ENCODE measurements around the gene TMEM229B. TPM values are rescaled to one million over a fixed set of nuclear protein-coding genes. Genes with fewer than 3 reads are reported as not detected.

TMEM229B gene
- total and polyA plus RNA-seq, 2 of the 4 experiments (the other 2 are of a cell fraction): under 0.01 TPM; not detected in 1

DNA sequence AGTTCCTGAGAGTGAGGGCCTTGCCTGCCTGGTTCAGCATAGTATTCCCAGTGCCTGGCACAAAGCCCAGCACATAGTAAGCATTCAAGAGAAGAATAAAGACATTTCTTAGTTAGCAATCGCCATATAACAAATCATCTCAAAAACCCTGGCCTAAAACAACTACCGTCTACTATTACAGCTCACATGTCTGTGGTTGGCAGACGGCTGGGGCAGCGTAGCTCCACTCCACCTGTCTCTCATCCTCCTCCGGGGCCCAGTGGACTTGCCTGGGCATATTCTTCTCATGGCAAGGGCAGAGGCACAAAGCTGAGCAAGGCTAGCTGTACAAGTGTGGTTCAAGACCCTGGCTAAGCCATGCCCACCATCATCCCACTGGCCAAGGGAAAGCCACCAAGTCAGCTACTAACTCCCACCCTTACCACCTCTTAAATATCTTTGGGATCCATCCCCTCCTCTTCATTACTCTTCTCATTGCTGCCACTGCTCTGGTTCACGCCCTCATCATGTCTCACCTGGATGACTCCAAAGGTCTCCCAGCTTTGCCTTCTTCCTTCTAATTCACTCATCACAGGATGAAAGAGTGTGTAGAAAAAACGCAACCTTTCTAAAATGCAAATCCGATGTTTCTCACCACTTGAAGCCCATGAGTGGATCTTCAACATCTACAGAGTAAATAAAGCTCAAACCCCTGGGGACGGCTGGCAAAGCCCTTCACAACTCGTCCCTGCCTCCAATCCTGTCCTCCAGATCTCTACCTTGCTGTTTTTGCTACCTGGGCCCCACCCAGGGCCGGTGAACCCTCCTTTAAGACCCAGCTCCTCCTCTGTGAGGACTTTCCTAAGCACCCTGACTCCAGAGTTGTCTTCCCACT, 10.4 kb downstream of the TMEM229B start (continued):
- TF ChIP-seq, protein P1, sequence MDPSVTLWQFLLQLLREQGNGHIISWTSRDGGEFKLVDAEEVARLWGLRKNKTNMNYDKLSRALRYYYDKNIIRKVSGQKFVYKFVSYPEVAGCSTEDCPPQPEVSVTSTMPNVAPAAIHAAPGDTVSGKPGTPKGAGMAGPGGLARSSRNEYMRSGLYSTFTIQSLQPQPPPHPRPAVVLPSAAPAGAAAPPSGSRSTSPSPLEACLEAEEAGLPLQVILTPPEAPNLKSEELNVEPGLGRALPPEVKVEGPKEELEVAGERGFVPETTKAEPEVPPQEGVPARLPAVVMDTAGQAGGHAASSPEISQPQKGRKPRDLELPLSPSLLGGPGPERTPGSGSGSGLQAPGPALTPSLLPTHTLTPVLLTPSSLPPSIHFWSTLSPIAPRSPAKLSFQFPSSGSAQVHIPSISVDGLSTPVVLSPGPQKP (IDR thresholded peaks at IDR 0.05; ENCODE audit: borderline replicate concordance, low read depth, low read length): no peak

DNA sequence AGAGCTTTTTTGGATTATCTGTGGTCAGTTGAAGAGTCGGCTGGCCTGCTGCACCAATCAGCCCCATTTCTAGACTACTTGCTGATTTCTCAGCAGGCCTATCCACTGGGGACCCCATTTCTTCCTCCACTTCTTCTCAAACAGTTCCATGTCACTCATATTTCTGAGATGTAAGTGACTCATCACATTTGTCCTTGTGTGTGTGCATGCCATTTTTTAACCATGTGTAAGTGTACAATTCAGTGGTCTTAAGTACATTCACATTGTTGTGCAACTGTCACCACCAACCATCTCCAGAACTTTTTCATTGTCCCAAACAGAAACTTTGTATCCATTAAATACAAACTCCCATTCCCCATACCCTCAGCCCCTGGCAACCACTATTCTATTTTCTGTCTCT, 14.2 kb downstream of the TMEM229B start:
- in situ Hi-C loops (cut with MboI; ENCODE audit: low sequenced_read_pairs) (no loop called here), dilution Hi-C loops (cut with HindIII; ENCODE audit: low sequenced_read_pairs, unreplicated experiment) (no loop called here), intact Hi-C loops (cut with micrococcal nuclease) (no loop called here)
- Histone ChIP-seq H3K23ac (ENCODE audit: low read depth, low read length) (no peak overlapping the region), H3K4me3 (ENCODE audit: insufficient read depth, low read depth, low read length) (no peak overlapping the region), H3K79me1 (ENCODE audit: low read depth in 1 of 2, low read length in 2 of 2) (no peaks in the 10 kb centered on the region), H2BK15ac (ENCODE audit: low read depth, low read length) (no peak overlapping the region), H3K56ac (ENCODE audit: extremely low read depth, insufficient read depth, low read length) (no peak overlapping the region), H3K18ac (ENCODE audit: low read depth, low read length) (no peak overlapping the region), H4K91ac (ENCODE audit: insufficient read depth, low read depth, low read length) (no peak overlapping the region), H3K36me3 (ENCODE audit: control insufficient read depth, insufficient read depth, low read length) (no peaks in the 10 kb centered on the region), H3K4me2 (ENCODE audit: low read depth, low read length) (no peak overlapping the region), H3K27ac (ENCODE audit: insufficient read depth, low read length) (no peak overlapping the region), H3K4me1 (ENCODE audit: control insufficient read depth, insufficient read depth, low read length) (no peaks in the 10 kb centered on the region), H3K9me3 (ENCODE audit: control insufficient read depth, insufficient read depth, low read length) (no peaks in the 10 kb centered on the region), H2AK5ac (ENCODE audit: low read depth, low read length) (no peak overlapping the region), H3K14ac (replicated peaks; ENCODE audit: low read depth, low read length) (no peak overlapping the region), H2AFZ (replicated peaks; ENCODE audit: low read length, poor library complexity) (no peak overlapping the region), H2BK5ac (ENCODE audit: low read depth, low read length, poor library complexity, severe bottlenecking) (no peak overlapping the region), H4K20me1 (ENCODE audit: insufficient read depth, low read length) (no peaks in the 10 kb centered on the region), H2BK20ac (ENCODE audit: low read depth, low read length) (no peak overlapping the region), H2AK9ac (replicated peaks; ENCODE audit: low read depth, low read length, poor library complexity) (no peak overlapping the region), H4K5ac (ENCODE audit: low read depth, low read length) (no peak overlapping the region), H3K9ac (ENCODE audit: low read depth, low read length) (no peak overlapping the region), H3K9me1 (ENCODE audit: insufficient read depth, low read length) (no peaks in the 10 kb centered on the region), H3K4ac (ENCODE audit: low read depth, low read length) (no peak overlapping the region), H3K27me3 (ENCODE audit: control insufficient read depth, insufficient read depth, low read length) (peaks cover 3% of the 10 kb centered on the region; the same call in 1 of the 2 replicates), H2BK120ac (ENCODE audit: low read depth, low read length) (no peak overlapping the region), H4K8ac (ENCODE audit: low read depth in 2 of 2, low read length in 2 of 2) (no peak overlapping the region)
- no peak for ATAC-seq (ENCODE audit: low read depth)
- DNase-seq: no peak
- ChIA-PET CTCF (interaction anchor here (0.7 kb wide), 1 partner anchor 281 kb away, joined by 4 read pairs; no protein-coding TSS in a partner anchor), POLR2A (ENCODE audit: unreplicated experiment) (no interaction called here)
- BruUV-seq (replicated peaks): no TSS peak
- WGBS, 2 experiments (ENCODE audit: extremely low coverage in 2 of 2, insufficient read length in 1 of 2): no CpG with 5 or more reads among the region's 1 CpG
- no peak for TF ChIP-seq MXI1 (IDR thresholded peaks at IDR 0.05; ENCODE audit: borderline replicate concordance, low read depth, low read length)
- TF ChIP-seq FOS (IDR thresholded peaks at IDR 0.05; ENCODE audit: low read depth, low read length): no peak
- TF ChIP-seq, protein P2, sequence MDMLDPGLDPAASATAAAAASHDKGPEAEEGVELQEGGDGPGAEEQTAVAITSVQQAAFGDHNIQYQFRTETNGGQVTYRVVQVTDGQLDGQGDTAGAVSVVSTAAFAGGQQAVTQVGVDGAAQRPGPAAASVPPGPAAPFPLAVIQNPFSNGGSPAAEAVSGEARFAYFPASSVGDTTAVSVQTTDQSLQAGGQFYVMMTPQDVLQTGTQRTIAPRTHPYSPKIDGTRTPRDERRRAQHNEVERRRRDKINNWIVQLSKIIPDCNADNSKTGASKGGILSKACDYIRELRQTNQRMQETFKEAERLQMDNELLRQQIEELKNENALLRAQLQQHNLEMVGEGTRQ (IDR thresholded peaks at IDR 0.05; ENCODE audit: low read depth, low read length): no peak
- no peak for TF ChIP-seq CEBPB (IDR thresholded peaks at IDR 0.05; ENCODE audit: low read depth, low read length)
- TF ChIP-seq CHD1 (IDR thresholded peaks at IDR 0.05; ENCODE audit: low read depth, low read length): no peak
- TF ChIP-seq BHLHE40 (IDR thresholded peaks at IDR 0.05; ENCODE audit: low read depth, low read length): no peak
- TF ChIP-seq MAFK (IDR thresholded peaks at IDR 0.05; ENCODE audit: low read depth, low read length): no peak
- no peak for TF ChIP-seq RCOR1 (IDR thresholded peaks at IDR 0.05; ENCODE audit: insufficient replicate concordance, low read length)
- TF ChIP-seq POLR2A (IDR thresholded peaks at IDR 0.05; ENCODE audit: low read depth, low read length): no peak
- TF ChIP-seq NFE2L2 (IDR thresholded peaks at IDR 0.05; ENCODE audit: low read depth, low read length): no peak; the same call in 1 of the 2 replicates
- TF ChIP-seq RFX5 (IDR thresholded peaks at IDR 0.05; ENCODE audit: low read depth, low read length): no peak
- TF ChIP-seq, protein P3, sequence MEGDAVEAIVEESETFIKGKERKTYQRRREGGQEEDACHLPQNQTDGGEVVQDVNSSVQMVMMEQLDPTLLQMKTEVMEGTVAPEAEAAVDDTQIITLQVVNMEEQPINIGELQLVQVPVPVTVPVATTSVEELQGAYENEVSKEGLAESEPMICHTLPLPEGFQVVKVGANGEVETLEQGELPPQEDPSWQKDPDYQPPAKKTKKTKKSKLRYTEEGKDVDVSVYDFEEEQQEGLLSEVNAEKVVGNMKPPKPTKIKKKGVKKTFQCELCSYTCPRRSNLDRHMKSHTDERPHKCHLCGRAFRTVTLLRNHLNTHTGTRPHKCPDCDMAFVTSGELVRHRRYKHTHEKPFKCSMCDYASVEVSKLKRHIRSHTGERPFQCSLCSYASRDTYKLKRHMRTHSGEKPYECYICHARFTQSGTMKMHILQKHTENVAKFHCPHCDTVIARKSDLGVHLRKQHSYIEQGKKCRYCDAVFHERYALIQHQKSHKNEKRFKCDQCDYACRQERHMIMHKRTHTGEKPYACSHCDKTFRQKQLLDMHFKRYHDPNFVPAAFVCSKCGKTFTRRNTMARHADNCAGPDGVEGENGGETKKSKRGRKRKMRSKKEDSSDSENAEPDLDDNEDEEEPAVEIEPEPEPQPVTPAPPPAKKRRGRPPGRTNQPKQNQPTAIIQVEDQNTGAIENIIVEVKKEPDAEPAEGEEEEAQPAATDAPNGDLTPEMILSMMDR (conservative IDR thresholded peaks at IDR 0.05; ENCODE audit: low read depth, low read length): no peak
